Measurements from ENCODE around the gene CDK10.
A peak's percentile ranks its signal among the peaks of the same experiment; 100 is the strongest.
"Not testable (repeated sequence)": the region's sequence is repeated elsewhere in the genome, so short reads cannot be mapped to it uniquely, and the experiment has no call there.

CDK10 gene, protein sequence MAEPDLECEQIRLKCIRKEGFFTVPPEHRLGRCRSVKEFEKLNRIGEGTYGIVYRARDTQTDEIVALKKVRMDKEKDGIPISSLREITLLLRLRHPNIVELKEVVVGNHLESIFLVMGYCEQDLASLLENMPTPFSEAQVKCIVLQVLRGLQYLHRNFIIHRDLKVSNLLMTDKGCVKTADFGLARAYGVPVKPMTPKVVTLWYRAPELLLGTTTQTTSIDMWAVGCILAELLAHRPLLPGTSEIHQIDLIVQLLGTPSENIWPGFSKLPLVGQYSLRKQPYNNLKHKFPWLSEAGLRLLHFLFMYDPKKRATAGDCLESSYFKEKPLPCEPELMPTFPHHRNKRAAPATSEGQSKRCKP

GRCh38 chr16:89686520-89687091 is at the start of gene CDK10:
CDK10 (plus strand) TSS chr16:89686689; CDS start chr16:89686711, 22 bp downstream.
- peak; percentile 72 to 80 for DNase-seq (ENCODE audit: low read depth in 2 of 2)

DNA sequence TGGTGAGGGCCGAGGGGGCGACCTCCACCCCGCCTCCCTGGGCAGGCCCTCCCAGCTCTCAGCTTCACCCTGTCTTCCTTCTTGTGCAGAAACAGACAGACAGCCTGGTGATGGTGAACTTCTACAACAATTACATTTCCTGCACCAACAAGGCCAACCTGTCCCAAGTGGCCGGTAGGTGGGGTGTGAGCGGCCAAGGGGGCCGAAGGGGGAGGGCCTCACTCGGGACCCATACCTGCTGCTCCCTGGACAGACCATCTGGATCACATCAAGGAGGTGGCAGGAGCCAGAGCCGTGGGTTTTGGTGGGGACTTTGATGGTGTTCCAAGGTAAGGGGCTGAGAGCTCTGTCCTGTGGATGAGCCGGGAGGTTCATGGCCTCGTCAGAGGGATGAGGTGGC is 49.1 kb upstream of the CDK10 start:
- DNase-seq (ENCODE audit: low read depth in 2 of 2), result no peak

DNA sequence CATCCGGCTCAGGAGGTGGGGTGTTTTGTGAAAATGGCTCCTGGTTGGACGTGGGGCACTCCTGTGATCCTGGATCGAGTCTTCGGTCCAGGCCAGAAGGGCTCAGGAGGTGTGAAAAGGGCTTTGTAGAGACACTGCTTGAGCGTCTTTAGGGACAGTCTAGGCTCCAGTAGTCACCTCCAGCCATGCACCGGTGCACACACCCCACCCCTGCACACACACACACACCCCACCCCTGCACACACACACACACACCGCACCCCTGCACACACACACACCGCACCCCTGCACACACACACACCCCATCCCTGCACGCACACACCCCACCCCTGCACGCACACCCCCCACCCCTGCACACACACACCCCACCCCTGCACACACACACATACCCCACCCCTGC is 48.0 kb upstream of the CDK10 start:
- DNase-seq (ENCODE audit: low read depth in 2 of 2), result no peak

DNA sequence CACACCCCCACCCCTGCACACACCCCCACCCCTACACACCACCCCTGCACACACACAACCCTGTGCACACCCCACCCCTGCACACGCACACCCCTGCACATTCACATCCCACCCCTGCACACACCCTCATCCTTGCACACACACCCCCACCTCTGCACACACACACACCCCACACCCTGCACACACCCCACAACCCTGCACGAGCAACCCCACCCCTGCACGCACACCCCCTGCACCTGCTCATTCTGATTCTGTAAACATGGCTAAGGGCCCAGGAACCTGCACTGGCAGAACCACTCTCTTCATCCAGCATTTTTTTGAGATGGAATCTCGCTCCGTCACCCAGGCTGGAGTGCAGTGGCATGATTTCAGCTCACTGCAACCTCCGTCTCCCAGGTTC is 47.1 kb upstream of the CDK10 start:
- DNase-seq (ENCODE audit: low read depth in 2 of 2), result no peak

DNA sequence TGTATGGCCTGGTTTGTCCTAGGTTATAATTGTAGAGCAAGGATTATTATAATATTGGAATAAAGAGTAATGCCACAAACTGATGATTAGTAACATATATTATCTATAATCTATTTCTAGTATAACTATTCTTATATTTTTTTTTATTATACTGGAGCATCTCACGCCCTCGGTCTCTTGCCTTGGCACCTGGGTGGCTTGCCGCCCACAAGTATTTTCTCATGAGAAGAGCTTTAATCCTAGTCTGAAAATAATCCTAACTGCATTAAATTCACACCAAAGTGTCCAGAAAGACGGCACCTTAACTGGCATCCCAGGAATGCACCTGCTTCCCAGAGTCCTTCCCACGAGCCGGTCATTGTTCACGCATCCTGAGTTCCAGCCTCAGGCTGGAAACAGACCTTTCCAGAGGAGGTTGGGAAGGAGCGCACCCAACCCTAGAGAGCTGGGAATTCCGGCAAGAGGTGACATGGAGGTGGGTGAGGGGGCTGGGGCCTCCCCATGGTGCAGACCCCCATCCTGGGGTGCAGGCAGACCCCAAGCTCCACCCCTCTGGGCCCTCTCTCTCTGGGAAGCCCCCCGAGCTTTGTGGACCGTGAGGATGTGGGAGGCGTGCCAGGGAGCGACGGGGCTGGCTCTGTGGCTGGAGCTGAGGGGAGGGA is 44.9 kb upstream of the CDK10 start:
- DNase-seq (ENCODE audit: low read depth in 2 of 2), result no peak

DNA sequence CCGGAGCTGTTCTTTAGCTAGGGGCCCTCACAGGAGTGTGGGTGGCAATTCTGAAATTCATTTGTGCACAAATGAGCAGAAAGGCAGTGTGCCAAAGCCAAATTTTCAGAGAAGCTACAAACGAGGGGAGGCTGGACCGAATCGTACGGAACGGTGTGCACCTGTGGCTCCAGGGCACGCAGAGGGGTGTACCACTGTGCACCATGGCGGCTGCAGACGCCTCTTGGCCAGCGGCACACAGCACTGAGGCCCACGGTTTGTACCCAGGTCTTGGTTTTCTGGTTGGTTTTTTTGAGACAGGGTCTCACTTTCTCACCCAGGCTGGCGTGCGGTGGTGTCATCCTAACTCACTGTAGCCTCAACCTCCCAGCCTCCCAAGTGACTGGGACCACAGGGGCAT is 43.9 kb upstream of the CDK10 start:
- DNase-seq (ENCODE audit: low read depth in 2 of 2), result no peak

- no peak for DNase-seq (ENCODE audit: low read depth in 2 of 2)
Measured at GRCh38 chr16:89643769-89644300, 42.7 kb upstream of the CDK10 start.

DNA sequence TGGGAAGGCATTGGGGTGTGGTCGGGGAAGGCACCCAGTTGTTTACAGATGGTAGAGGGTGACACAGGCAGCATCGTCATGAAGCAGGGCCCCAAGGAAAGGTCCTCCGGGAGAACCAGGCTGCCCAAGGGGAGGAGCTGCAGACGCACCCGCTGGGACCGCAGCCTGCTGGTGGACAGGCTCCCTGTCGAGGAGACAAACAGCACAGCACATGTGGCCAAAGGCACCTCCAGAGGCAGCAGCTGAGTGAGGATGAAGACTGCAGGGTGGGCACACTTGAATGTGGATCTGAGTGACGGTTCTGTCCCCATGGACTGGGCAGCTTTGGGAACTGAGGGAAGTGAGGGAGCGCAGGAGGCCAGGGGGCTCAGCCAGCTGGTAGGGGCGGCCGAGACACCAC is 41.4 kb upstream of the CDK10 start:
- DNase-seq (ENCODE audit: low read depth in 2 of 2), result no peak

DNA sequence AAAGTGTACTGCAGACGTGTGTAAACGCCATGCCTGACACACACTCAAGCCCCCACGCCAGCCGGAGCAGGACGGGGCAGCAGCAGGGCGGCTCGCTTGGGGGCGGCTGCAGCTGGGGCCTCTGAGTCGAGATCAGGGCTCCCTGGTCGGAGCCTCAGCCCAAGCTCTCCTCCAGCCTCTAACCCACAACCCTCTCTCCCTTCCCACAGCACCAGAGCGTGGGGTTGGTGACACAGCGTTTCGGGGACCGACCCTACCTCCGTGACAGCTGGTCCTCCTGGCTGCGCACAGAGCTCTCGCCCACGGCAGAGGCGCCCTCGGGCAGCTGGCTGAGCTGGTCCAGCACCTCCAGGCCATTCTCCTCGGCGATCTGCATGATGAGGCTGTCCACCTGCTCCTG is 40.2 kb upstream of the CDK10 start:
- DNase-seq (ENCODE audit: low read depth in 2 of 2), result no peak

GRCh38 chr16:89646906-89647305 is 39.6 kb upstream of the CDK10 start:
- no peak for DNase-seq (ENCODE audit: low read depth in 2 of 2)

GRCh38 chr16:89651584-89651983 is 34.9 kb upstream of the CDK10 start:
- DNase-seq (ENCODE audit: low read depth in 2 of 2), result no peak

DNA sequence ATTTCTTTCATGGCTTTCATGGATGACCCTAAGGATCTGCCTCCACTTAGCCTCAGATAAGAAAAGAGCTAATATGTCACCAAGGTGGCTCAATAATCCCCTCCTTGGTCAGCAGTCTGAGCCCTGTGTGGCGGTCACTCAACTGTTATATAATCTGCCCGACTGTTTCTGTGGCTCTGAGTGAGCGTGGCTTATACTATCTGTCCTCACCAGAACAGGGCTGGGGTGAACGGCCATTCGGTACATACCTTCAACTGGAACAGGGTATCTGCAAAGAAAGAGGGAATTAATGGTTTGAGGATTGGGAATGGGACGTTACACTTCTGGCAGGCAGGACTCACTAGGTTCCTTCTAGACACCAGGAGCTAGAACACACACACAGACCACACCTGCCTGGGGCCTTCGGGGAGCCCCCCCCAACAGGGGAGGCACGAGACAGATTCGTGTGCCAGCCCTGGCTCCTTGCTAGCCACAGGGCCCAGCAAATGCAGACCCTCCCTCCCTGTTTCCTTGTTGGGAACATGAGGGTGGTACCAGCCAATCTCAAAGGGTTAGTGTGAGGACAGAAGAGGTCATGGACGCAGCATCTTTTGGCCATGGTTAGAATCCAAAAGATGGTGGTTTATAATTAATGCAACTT is 32.7 kb upstream of the CDK10 start:
- no peak for DNase-seq (ENCODE audit: low read depth in 2 of 2)

- DNase-seq (ENCODE audit: low read depth in 2 of 2), result no peak
Measured at GRCh38 chr16:89655062-89655643, 31.3 kb upstream of the CDK10 start.

DNA sequence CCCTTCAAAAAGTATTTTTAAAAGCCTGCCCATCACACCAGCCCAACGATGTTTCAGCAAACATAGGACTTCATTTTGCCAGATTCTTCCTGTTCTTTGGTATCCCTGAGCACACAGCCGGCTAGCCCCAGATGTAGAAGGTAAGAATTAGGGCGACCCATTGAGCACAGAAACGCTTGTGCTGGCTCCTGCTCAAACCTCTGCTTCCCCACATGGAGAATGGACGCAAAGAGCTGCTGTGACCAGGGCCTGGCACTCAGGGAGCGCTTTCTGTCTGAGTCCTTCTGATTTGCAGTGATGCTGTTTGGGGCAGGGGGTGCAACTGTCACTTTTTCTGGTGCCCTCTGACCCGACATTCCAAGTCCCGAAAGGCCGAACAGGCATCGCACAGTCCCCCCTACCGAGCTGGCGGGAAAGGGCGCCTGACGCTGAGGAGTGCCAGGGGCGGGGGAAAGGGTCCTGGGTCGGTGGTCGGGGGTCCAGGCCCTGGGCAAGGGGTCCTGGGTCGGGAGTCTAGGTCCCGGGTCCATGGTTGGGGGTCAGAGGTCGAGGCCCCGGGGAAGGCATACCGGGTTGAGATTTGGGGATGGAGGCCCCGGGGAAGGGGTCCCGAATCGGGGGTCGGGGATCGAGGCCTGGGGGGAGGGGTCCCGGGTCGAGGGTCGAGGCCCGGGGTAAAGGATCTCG is 29.9 kb upstream of the CDK10 start:
- DNase-seq (ENCODE audit: low read depth in 2 of 2), result no peak

- DNase-seq (ENCODE audit: low read depth in 2 of 2), result peak; percentile 72 to 89
Measured at GRCh38 chr16:89657442-89658220, 28.9 kb upstream of the CDK10 start, which contains the start of the genes CHMP1A and SPATA33. CHMP1A (minus strand) TSS chr16:89657708; CDS start chr16:89657588, 120 bp downstream. SPATA33 (plus strand) TSS chr16:89657836; CDS start chr16:89657912, 76 bp downstream.

DNA sequence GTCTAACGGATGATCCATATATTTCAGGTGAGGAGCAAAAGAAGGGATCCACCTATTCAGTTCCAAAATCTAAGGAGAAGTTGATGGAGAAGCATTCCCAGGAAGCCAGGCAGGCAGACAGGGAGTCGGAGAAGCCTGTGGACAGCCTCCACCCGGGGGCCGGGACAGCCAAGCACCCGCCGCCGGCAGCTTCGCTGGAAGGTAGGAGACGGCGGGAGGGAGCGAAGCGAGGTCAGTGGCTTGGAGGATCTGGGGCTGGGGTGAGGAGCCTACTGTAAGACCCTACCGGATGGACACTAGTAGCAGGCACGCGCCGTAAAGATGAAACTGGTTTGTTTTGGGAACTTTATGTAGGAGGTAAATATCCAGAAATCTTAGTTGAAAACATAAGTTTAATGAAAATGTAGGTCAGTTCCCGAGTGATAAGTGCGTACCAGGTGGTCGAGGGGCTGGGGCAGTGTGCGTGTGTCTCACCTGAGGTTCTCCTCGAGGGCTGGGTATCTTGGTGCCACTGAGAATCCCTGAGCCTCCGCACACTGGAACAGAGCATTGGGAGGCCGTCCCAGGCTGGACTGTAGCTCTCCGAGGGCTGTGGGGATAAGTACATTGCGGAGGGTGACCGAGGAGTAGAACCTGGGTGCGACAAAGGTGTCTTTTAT is 28.1 kb upstream of the CDK10 start:
- DNase-seq (ENCODE audit: low read depth in 2 of 2), result no peak

DNA sequence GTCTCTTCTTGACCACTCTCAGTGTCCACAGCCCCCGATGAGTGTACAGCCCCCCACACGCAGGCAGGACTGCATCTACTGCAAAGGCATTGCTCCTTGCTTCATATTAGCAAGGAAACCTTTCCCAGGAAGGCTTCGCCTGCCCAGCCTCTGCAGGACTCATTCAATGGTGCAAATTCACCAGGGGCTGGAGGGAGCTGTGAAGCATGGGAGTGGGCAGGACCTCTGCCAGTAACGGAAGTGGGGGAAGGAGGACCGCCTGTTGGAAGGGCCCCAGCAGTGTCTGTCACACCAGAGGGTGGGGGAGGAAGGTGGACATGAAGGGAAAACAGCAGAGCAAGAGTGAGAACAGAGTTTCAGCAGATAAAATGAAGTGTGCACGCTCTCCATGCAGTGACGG is 26.3 kb upstream of the CDK10 start:
- no peak for DNase-seq (ENCODE audit: low read depth in 2 of 2)

- DNase-seq (ENCODE audit: low read depth in 2 of 2), result no peak
Measured at GRCh38 chr16:89661215-89661614, 25.3 kb upstream of the CDK10 start.

DNA sequence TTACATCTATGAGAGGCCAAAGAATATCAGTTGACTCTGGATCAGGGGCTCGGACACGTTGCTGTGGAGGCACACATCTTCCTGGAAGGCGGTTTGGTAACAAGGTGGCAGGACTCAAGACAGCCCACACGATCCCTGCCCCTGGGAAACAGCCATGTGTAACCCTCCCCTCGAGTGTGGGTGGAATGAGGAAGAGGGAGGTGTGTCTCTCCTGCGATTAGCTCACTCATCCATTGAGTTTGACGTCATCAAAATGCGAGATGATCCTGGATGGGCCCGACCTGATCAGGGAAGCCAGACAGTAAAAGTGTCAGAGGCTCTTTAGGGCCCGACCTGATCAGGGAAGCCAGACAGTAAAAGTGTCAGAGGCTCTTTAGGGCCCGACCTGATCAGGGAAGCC is 22.3 kb upstream of the CDK10 start:
- DNase-seq (ENCODE audit: low read depth in 2 of 2), result not testable (repeated sequence)

DNA sequence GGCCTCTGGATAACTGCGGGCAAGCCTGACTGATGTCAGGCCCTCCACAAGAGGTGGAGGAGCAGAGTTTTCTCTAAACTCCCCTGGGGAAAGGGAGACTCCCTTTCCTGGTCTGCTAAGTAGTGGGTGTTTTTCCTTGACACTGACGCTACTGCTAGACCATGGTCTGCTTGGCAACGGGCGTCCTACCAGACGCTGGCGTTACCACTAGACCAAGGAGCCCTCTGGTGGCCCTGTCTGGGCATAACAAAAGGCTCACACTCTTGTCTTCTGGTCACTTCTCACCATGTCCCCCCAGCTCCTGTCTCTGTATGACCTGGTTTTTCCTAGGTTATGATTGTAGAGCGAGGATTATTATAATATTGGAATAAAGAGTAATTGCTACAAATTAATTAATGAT is 19.5 kb upstream of the CDK10 start:
- not testable (repeated sequence) for DNase-seq (ENCODE audit: low read depth in 2 of 2)

Measured in stimulated activated CD8-positive, alpha-beta memory T cell treated with anti-CD3 and anti-CD28 coated beads, Interleukin-7, amount 100 ng/mL, for 4 hours (primary cell).